Heart right ventricle (tissue), 16 donors: ENCODE measurements around the gene TLDC2. TPM values are rescaled to one million over a fixed set of nuclear protein-coding genes. Genes with fewer than 3 reads are reported as not detected.

Source experiments
- ATAC-seq, 8 donors: fragments of 200-7000 bp; cut with Tn5 transposase; one replicate each; pipeline ENCODE4 v1.9.1; 2020; ENCODE audit warnings: mild to moderate bottlenecking in 8 of 8, moderate library complexity in 8 of 8, moderate number of reproducible peaks in 1 of 8
- DNase-seq, 2 donors: peaks; one replicate each; pipeline ENCODE4 v3.0.0-alpha.2; 2020
- H3K27ac ChIP-seq, 10 donors: fragments of 200-600 bp; sonication (generic) in 2 of 10; one replicate each; pipeline versions ENCODE4 v1.5.0 to v1.8.0; 2020 to 2022; ENCODE audit warnings: mild to moderate bottlenecking in 3 of 10
- H3K27me3 ChIP-seq, 7 donors: fragments of 200-600 bp; one replicate each; pipeline ENCODE4 v1.8.0; 2021 to 2022; ENCODE audit warnings: mild to moderate bottlenecking in 2 of 7
- H3K36me3 ChIP-seq, 9 donors: fragments of 200-600 bp; sonication (generic) in 1 of 9; one replicate each; pipeline versions ENCODE4 v1.5.0 to v1.8.0; 2020 to 2022; ENCODE audit warnings: mild to moderate bottlenecking in 2 of 9
- H3K4me1 ChIP-seq, 9 donors: fragments of 200-600 bp; sonication (generic) in 1 of 9; one replicate each; pipeline versions ENCODE4 v1.5.0 to v1.8.0; 2020 to 2022; ENCODE audit warnings: mild to moderate bottlenecking in 4 of 9
- H3K4me3 ChIP-seq, 10 donors: fragments of 200-600 bp; sonication (generic) in 2 of 10; one replicate each; pipeline versions ENCODE4 v1.5.0 to v1.8.0; 2020 to 2022; ENCODE audit warnings: mild to moderate bottlenecking in 7 of 10, moderate library complexity in 2 of 10
- H3K9me3 ChIP-seq, 11 donors: fragments of 200-600 bp in 10 of 11; sonication (generic) in 2 of 11; one replicate each; pipeline versions ENCODE4 v1.5.0 to v1.8.0; 2013 to 2022; ENCODE audit warnings: mild to moderate bottlenecking in 2 of 11, control low read depth in 1 of 11, moderate library complexity in 1 of 11
- WGBS, 2 donors: extraction: QIAGEN DNeasy Blood & Tissue Kit; methylation state at CpG; one replicate each; pipeline ENCODE4 v1.1.7; 2013; ENCODE audit warnings: inconsistent platforms in 1 of 2; 5-methylcytosine and 5-hydroxymethylcytosine counted together
- intact Hi-C, 10 donors: fragments of 100-400 bp; cut with DNase I; formaldehyde crosslinking; loops; one replicate each; pipeline versions ENCODE4 v1.11.1 to v1.14.2; 2022
- polyA plus RNA-seq, 2 donors: library from polyadenylated mRNA; stranded (reverse); fragments of 200-250 nt; gene quantifications; one replicate each; pipeline ENCODE4 v1.2.3, GENCODE V29; 2013
- total RNA-seq, 10 donors: library from RNA; stranded (reverse); fragmentation: NEBNext Ultra II Directional in 3 of 10; extraction: Animal tissue kit (Norgen Biotek cat#: 25700) in 3 of 10; gene quantifications; one replicate each; pipeline versions ENCODE4 v1.2.1 to v1.2.4, GENCODE V29; 2021 to 2023
- TF ChIP-seq, protein P1 (sequence below), 9 donors: fragments of 200-600 bp; sonication (generic) in 2 of 9; IDR thresholded peaks; one replicate each; pipeline versions ENCODE4 v1.5.0 to v1.8.0; 2021 to 2022; ENCODE audit warnings: antibody characterized with exemption in 9 of 9, mild to moderate bottlenecking in 5 of 9, moderate library complexity in 1 of 9
- donor health status: Arrhythmogenic right ventricular cardiomyopathy.
- donor health status: ischemic (EF 13 %, LVEDD 7.1; RV severe dilation, severe dysfunction).
- donor health status: healthy with polysubstance abuse.
- donor health status: DM: no; HTN: yes; CAD: no.
- donor health status: DM: no; HTN: no; CAD: no.
- donor health status: ischemic (EF 25% LVEDD 6.9; RV normal size, moderate dysfunction).
- donor health status: ischemic (EF 25% LVEDD 5.7; RV mildly dilated, moderate dysfunction).
- donor health status: healthy.
- donor health status: DM: yes; HTN: yes; CAD: no.
- donor health status: Ischemic cardiomyopathy.
- donor health status: ischemic (EF 35%, LVEDD 5.7; RV mildly dilated, moderate dysfunction).
- donor health status: nonischemic (EF 11% LVEDD 7.7; RV severe dilation, severe dysfunction).
- donor health status: DM: yes; HTN: yes; CAD: no.
- donor health status: PGD.
- donor health status: ischemic (EF 29% LVEDD 5.4; RV normal size, mild dysfunction).
- donor health status: nonischemic (EF 23%, LVEDD 6.1; RV moderate dilation, normal function).

The TLDC2 gene
- total and polyA plus RNA-seq, 12 donors: 0.01 TPM; not detected in 11

DNA sequence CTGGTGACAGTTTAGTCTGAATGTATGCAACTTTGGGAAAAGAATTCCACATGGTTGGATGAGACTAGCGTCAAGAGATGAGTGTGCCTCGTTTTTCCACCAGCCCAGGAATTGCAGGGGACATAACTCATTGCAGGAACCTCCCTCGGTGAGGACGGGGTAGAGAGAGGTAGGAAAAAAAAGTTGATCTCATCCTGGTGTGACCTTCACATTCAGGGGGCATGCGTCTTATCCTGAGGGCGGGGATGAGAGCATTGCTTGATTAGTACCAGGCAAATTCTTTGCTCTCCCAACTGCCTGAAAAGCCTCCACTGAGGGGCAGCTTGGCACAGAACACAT, 11.8 kb downstream of the TLDC2 start:
- H3K36me3 ChIP-seq: peaks cover 0 to 40% (median 12%) of the 10 kb centered on the region in 9 donors
- WGBS, 2 donors: 26 to 31% methylated on average over 6 of the region's 6 CpGs
- peak overlapping the region in 1 of 10 donors; percentile 4 for H3K4me3 ChIP-seq
- H3K9me3 ChIP-seq: no peaks in the 10 kb centered on the region
- intact Hi-C loops: loop anchor here in 5 of 10 donors (2.0 to 10.0 kb wide), 7 partner anchors 95 to 333 kb away; partner anchors contain the start of gene RAB5IF (in 1 of the 5)
- peaks cover 0 to 13% (median 11%) of the 10 kb centered on the region in 9 donors for H3K4me1 ChIP-seq
- no peaks in the 10 kb centered on the region for H3K27me3 ChIP-seq
- ATAC-seq (peak in 3 of 8 donors; percentile 3 to 22 (median 3)), DNase-seq (no peak)
- peak overlapping the region in 2 of 10 donors; percentile 15 to 30 for H3K27ac ChIP-seq
- TF ChIP-seq, protein P1, sequence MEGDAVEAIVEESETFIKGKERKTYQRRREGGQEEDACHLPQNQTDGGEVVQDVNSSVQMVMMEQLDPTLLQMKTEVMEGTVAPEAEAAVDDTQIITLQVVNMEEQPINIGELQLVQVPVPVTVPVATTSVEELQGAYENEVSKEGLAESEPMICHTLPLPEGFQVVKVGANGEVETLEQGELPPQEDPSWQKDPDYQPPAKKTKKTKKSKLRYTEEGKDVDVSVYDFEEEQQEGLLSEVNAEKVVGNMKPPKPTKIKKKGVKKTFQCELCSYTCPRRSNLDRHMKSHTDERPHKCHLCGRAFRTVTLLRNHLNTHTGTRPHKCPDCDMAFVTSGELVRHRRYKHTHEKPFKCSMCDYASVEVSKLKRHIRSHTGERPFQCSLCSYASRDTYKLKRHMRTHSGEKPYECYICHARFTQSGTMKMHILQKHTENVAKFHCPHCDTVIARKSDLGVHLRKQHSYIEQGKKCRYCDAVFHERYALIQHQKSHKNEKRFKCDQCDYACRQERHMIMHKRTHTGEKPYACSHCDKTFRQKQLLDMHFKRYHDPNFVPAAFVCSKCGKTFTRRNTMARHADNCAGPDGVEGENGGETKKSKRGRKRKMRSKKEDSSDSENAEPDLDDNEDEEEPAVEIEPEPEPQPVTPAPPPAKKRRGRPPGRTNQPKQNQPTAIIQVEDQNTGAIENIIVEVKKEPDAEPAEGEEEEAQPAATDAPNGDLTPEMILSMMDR (IDR thresholded peaks at IDR 0.05): no peak

DNA sequence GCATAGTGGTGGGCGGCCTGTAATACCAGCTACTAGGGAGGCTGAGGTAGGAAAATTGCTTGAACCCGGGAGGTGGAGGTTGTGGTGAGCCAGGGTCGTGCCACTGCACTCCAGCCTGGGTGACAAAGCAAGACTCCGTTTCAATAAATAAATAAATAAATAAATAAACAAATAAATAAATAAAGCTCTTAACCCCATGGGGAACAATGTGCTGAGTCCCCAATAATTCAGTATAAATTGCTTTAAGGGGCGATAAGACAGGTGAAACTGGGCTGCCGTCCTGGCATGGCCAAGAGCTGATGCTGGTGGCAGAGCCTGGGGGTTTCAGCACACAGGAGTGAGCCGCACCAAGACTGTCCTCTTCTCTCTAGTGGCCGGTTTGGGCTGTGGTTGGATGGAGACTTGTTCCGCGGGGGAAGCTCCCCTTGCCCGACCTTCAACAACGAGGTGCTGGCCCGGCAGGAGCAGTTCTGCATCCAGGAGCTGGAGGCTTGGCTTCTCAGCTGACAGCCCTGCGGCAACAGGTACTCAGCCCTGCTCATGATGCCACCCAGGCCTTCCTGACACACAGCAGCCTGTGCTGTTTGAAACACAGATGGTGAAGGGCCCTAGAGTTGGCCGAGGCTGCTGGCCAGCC, 13.1 kb downstream of the TLDC2 start:
- no peak for ATAC-seq
- H3K4me1 ChIP-seq: peaks cover 0 to 13% (median 11%) of the 10 kb centered on the region in 9 donors
- no peaks in the 10 kb centered on the region for H3K9me3 ChIP-seq
- peaks cover 0 to 53% (median 23%) of the 10 kb centered on the region in 9 donors for H3K36me3 ChIP-seq
- H3K4me3 ChIP-seq: no peak overlapping the region
- no peak overlapping the region for H3K27ac ChIP-seq
- no peaks in the 10 kb centered on the region for H3K27me3 ChIP-seq
- TF ChIP-seq, protein P1 (IDR thresholded peaks at IDR 0.05): no peak
- 83 to 85% methylated on average over 15 of the region's 15 CpGs for WGBS, 2 donors
- no peak for DNase-seq
- intact Hi-C loops: loop anchor here in 5 of 10 donors (5.0 to 10.0 kb wide), 6 partner anchors 97 to 334 kb away; partner anchors contain the start of gene RAB5IF (in 1 of the 5)

DNA sequence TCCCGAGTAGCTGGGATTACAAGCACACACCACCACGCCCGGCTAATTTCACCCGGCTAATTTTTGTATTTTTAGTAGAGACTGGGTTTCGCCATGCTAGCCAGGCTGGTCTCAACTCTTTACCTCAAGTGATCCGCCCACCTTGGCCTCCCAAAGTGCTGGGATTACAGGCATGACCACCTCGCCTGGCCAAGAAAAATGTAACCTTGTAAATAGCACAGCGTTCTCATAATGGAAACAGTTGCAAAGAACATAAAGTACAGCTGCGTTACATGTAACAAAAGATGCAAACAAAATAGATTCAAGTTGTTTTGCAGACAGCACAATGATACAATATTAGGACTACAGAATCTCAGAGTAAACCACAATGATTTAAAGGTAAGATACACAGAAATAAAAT, 14.6 kb downstream of the TLDC2 start:
- no peak for DNase-seq
- TF ChIP-seq, protein P1 (IDR thresholded peaks at IDR 0.05): no peak
- Histone ChIP-seq H3K27me3 (no peaks in the 10 kb centered on the region), H3K9me3 (no peaks in the 10 kb centered on the region), H3K4me3 (no peak overlapping the region), H3K27ac (no peak overlapping the region), H3K4me1 (peaks cover 0 to 13% (median 11%) of the 10 kb centered on the region in 9 donors), H3K36me3 (peaks cover 0 to 69% (median 25%) of the 10 kb centered on the region in 9 donors)
- ATAC-seq: no peak
- WGBS, 2 donors: 89 to 93% methylated on average over 9 of the region's 9 CpGs
- intact Hi-C loops: no loop called here

DNA sequence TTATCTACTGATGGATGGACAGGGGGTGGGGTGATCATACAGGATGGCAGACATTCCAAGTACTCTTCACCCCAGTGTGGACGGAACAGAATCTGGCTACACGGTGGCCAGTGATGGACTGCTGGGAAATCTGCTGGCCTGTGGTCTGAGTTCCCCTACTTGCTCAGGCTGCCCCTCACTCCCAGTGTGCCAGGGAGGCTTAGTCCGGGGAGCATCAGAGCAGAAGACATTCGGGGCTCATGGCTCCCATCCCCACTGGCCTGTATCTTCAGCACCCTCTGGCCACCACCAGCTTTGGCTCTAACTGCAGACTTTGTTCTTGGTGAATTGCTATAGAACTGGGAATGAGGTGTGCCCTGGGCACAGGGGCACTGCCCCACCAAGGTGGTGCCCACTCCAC, 15.3 kb downstream of the TLDC2 start:
- 83 to 86% methylated on average over 4 of the region's 4 CpGs for WGBS, 2 donors
- intact Hi-C loops: no loop called here
- TF ChIP-seq, protein P1 (IDR thresholded peaks at IDR 0.05): no peak
- no peaks in the 10 kb centered on the region for H3K9me3 ChIP-seq
- H3K36me3 ChIP-seq: peaks cover 0 to 75% (median 31%) of the 10 kb centered on the region in 9 donors
- DNase-seq (no peak), ATAC-seq (no peak)
- H3K27ac ChIP-seq: no peak overlapping the region
- H3K27me3 ChIP-seq: no peaks in the 10 kb centered on the region
- no peak overlapping the region for H3K4me3 ChIP-seq
- H3K4me1 ChIP-seq: peaks cover 0 to 13% (median 11%) of the 10 kb centered on the region in 9 donors
